ENCODE results near the gene NCAM2. TPM values are rescaled to one million over a fixed set of nuclear protein-coding genes. Genes with fewer than 3 reads are reported as not detected.

Gene NCAM2
- total and polyA plus RNA-seq, 7 donors = 0.14 to 2.4 (median 0.62) TPM

DNA sequence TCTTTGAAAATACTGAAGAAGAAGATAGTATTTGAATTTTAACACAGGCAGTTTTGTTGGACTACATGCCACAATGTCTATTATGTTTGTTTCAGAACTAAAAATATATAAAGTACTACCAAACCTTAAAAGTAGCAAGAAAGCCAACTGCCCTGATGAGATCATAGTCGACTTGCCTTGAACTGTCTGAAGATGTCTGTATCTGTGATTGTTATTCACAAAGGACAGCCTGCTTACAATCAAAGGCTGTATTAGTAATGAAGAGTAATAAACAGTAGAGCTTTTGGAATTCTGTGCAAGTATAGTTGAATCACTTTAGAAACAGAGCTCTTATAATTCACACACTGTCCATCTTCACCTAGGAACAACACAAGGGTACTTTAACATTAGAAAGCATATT lies 228.3 kb downstream of the NCAM2 start:
- H3K27me3 ChIP-seq (ENCODE audit: insufficient read depth in 3 of 3, low read length in 2 of 3) = no peaks in the 10 kb centered on the region
- no peak for ATAC-seq
- intact Hi-C loops (cut with DNase I) = no loop called here
- 48 to 68% (median 52%) methylated on average over 1 of the region's 1 CpG for WGBS, 3 donors
- TF ChIP-seq, protein P1, sequence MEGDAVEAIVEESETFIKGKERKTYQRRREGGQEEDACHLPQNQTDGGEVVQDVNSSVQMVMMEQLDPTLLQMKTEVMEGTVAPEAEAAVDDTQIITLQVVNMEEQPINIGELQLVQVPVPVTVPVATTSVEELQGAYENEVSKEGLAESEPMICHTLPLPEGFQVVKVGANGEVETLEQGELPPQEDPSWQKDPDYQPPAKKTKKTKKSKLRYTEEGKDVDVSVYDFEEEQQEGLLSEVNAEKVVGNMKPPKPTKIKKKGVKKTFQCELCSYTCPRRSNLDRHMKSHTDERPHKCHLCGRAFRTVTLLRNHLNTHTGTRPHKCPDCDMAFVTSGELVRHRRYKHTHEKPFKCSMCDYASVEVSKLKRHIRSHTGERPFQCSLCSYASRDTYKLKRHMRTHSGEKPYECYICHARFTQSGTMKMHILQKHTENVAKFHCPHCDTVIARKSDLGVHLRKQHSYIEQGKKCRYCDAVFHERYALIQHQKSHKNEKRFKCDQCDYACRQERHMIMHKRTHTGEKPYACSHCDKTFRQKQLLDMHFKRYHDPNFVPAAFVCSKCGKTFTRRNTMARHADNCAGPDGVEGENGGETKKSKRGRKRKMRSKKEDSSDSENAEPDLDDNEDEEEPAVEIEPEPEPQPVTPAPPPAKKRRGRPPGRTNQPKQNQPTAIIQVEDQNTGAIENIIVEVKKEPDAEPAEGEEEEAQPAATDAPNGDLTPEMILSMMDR (IDR thresholded peaks at IDR 0.05) = no peak
- H3K36me3 ChIP-seq (ENCODE audit: insufficient read depth in 1 of 2, low read depth in 1 of 2) = no peaks in the 10 kb centered on the region
- H3K4me1 ChIP-seq = no peaks in the 10 kb centered on the region
- no peaks in the 10 kb centered on the region for H3K9me3 ChIP-seq
- DNase-seq = no peak
- H3K4me3 ChIP-seq = no peak overlapping the region
- H3K27ac ChIP-seq = no peak overlapping the region

- 55 to 61% (median 59%) methylated on average over 3 of the region's 3 CpGs for WGBS, 3 donors
- no peak overlapping the region for H3K4me3 ChIP-seq
These were observed 232.5 kb downstream of the NCAM2 start for GRCh38 chr21:21230672-21231071.

DNA sequence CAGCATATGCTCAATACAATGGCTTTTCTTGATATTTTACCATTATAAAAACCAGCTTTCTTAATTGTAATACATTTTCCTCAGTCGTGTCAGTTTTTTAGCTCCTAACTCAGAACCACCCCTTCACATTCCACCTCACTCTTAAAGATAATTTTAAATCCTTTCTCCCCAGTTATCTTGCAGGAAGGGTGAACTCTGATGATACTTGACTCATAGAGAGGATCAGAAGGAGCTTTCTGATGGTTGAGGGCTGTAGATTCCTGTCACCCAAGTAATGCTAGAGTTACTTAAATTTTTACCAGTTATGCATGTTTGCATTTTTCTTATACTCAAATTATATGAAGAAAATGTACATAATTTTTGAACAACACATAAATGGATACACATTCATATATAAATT lies 233.7 kb downstream of the NCAM2 start:
- Histone ChIP-seq H3K9me3 (no peaks in the 10 kb centered on the region), H3K4me1 (no peaks in the 10 kb centered on the region), H3K27me3 (ENCODE audit: insufficient read depth in 3 of 3, low read length in 2 of 3) (no peaks in the 10 kb centered on the region), H3K27ac (no peak overlapping the region), H3K4me3 (no peak overlapping the region), H3K36me3 (ENCODE audit: insufficient read depth in 1 of 2, low read depth in 1 of 2) (no peaks in the 10 kb centered on the region)
- no peak for DNase-seq
- 17 to 26% (median 20%) methylated on average over 1 of the region's 1 CpG for WGBS, 3 donors
- TF ChIP-seq, protein P1 (IDR thresholded peaks at IDR 0.05) = no peak
- ATAC-seq = no peak
- intact Hi-C loops (cut with DNase I) = no loop called here

More at GRCh38 chr21:21230672-21231071, 232.5 kb downstream of the NCAM2 start:
- H3K9me3 ChIP-seq = no peaks in the 10 kb centered on the region
- no peak overlapping the region for H3K27ac ChIP-seq
- no peaks in the 10 kb centered on the region for H3K27me3 ChIP-seq (ENCODE audit: insufficient read depth in 3 of 3, low read length in 2 of 3)
- TF ChIP-seq, protein P1 (IDR thresholded peaks at IDR 0.05) = no peak
- no peaks in the 10 kb centered on the region for H3K36me3 ChIP-seq (ENCODE audit: insufficient read depth in 1 of 2, low read depth in 1 of 2)
- no peaks in the 10 kb centered on the region for H3K4me1 ChIP-seq
- DNase-seq = no peak
- intact Hi-C loops (cut with DNase I) = no loop called here
- no peak for ATAC-seq

GRCh38 chr21:21232320-21232719 lies 234.1 kb downstream of the NCAM2 start:
- Histone ChIP-seq H3K4me1 (no peaks in the 10 kb centered on the region), H3K27ac (no peak overlapping the region), H3K27me3 (ENCODE audit: insufficient read depth in 3 of 3, low read length in 2 of 3) (no peaks in the 10 kb centered on the region), H3K36me3 (ENCODE audit: insufficient read depth in 1 of 2, low read depth in 1 of 2) (no peaks in the 10 kb centered on the region), H3K9me3 (no peaks in the 10 kb centered on the region), H3K4me3 (no peak overlapping the region)
- DNase-seq (no peak), ATAC-seq (no peak)
- intact Hi-C loops (cut with DNase I) = no loop called here
- 11 to 16% (median 14%) methylated on average over 1 of the region's 1 CpG for WGBS, 3 donors
- TF ChIP-seq, protein P1 (IDR thresholded peaks at IDR 0.05) = no peak

GRCh38 chr21:21233051-21233450 lies 234.8 kb downstream of the NCAM2 start:
- Histone ChIP-seq H3K4me1 (no peaks in the 10 kb centered on the region), H3K36me3 (ENCODE audit: insufficient read depth in 1 of 2, low read depth in 1 of 2) (no peaks in the 10 kb centered on the region), H3K27ac (no peak overlapping the region), H3K4me3 (no peak overlapping the region), H3K9me3 (no peaks in the 10 kb centered on the region), H3K27me3 (ENCODE audit: insufficient read depth in 3 of 3, low read length in 2 of 3) (no peaks in the 10 kb centered on the region)
- no peak for ATAC-seq
- DNase-seq = no peak
- TF ChIP-seq, protein P1 (IDR thresholded peaks at IDR 0.05) = no peak
- intact Hi-C loops (cut with DNase I) = no loop called here
